Measurements from ENCODE around the gene GALNT2.

The GALNT2 gene

GRCh38 chr1:230280054-230280795 is 213.2 kb downstream of the GALNT2 start:
- H3K27ac ChIP-seq (ENCODE audit: low read depth, low read length), result no peak overlapping the region
- no peaks in the 10 kb centered on the region for H3K79me2 ChIP-seq (ENCODE audit: control insufficient read depth, insufficient read depth, low read length, unreplicated experiment)
- H3K27me3 ChIP-seq (ENCODE audit: insufficient read depth, low read length), result no peaks in the 10 kb centered on the region
- H3K4me3 ChIP-seq (ENCODE audit: low read depth, low read length), result no peak overlapping the region
- no peak overlapping the region for H2AFZ ChIP-seq (ENCODE audit: low read length, unreplicated experiment)
- no peaks in the 10 kb centered on the region for H3K4me1 ChIP-seq (ENCODE audit: control insufficient read depth, insufficient read depth, low read length, unreplicated experiment)
- H3K36me3 ChIP-seq (ENCODE audit: insufficient read depth, low read length), result peaks cover 7% of the 10 kb centered on the region

DNA sequence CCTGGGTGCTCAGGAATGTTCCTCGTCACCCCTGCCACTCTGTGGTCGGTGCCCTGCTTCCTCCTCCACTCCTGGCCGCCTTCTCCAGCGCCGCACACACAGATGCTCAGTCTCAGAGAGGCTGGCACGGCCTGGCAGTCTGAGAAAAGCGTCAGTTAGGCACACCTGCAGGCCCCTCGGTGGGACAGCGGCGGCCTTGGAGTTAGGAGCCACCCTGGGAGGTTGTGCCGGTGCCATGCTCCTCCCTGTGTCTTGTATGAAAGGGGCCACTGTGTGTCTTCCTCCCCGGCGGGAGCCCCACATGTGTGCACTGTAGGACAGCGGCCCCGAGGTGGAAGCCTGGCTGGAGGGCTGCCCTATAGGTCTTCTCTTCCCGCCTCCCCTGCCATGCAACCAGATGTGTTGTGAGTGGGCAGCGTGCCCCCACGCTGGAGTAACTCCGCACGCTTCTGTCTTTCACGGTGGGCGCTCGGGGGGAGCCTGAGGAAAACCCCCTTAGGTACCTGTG is 213.9 kb downstream of the GALNT2 start:
- peaks cover 4% of the 10 kb centered on the region for H3K36me3 ChIP-seq (ENCODE audit: insufficient read depth, low read length)
- no peak overlapping the region for H2AFZ ChIP-seq (ENCODE audit: low read length, unreplicated experiment)
- no peaks in the 10 kb centered on the region for H3K79me2 ChIP-seq (ENCODE audit: control insufficient read depth, insufficient read depth, low read length, unreplicated experiment)
- no peak overlapping the region for H3K4me3 ChIP-seq (ENCODE audit: low read depth, low read length)
- no peaks in the 10 kb centered on the region for H3K4me1 ChIP-seq (ENCODE audit: control insufficient read depth, insufficient read depth, low read length, unreplicated experiment)
- H3K27me3 ChIP-seq (ENCODE audit: insufficient read depth, low read length), result no peaks in the 10 kb centered on the region
- H3K27ac ChIP-seq (ENCODE audit: low read depth, low read length), result no peak overlapping the region

DNA sequence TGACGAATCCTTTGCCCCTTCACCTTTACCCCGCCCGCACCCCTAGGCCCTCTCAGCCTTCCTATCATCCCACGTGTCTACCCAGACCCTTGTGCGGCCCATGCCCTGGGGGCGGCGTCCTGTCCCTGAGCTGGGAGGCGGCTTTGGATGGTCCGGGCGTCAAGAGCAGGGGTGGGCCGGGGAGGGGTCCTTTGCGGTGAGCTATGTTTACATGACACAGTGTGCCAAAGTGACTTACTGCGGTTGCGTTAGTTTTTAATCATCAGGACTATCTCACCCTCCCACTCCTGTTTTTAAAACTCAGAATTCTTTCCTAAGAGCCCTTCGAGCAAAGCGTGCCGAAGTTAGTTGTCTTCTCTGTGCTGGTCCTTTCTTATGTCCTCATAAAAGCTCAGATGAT is 214.5 kb downstream of the GALNT2 start:
- Histone ChIP-seq H3K79me2 (ENCODE audit: control insufficient read depth, insufficient read depth, low read length, unreplicated experiment) (no peaks in the 10 kb centered on the region), H2AFZ (ENCODE audit: low read length, unreplicated experiment) (no peak overlapping the region), H3K36me3 (ENCODE audit: insufficient read depth, low read length) (no peaks in the 10 kb centered on the region), H3K4me1 (ENCODE audit: control insufficient read depth, insufficient read depth, low read length, unreplicated experiment) (no peaks in the 10 kb centered on the region), H3K27me3 (ENCODE audit: insufficient read depth, low read length) (no peaks in the 10 kb centered on the region), H3K27ac (ENCODE audit: low read depth, low read length) (no peak overlapping the region), H3K4me3 (ENCODE audit: low read depth, low read length) (no peak overlapping the region)

- H3K27ac ChIP-seq (ENCODE audit: low read depth, low read length), result no peak overlapping the region
Observed at GRCh38 chr1:230282157-230282556, 215.1 kb downstream of the GALNT2 start.

DNA sequence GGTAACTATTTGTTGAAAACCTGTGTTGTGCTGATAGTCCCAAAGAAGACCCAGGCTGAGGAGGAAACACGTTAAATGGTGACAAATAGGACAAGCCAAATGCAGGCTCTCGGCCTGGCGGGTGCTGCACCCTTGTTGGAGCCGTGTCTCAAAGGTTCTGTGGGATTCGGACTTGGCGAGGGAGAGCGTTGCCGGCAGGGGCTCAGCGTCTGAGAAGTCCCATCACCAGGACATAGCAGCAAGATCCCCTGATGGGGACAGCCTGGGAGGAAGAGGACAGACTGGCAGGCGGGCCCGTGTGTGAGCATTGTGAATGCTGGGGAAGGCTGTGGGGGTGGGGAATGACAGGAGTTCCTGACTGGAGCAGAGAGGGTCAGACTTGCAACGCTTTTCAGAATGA is 216.6 kb downstream of the GALNT2 start:
- Histone ChIP-seq H3K4me1 (ENCODE audit: control insufficient read depth, insufficient read depth, low read length, unreplicated experiment) (no peaks in the 10 kb centered on the region), H3K79me2 (ENCODE audit: control insufficient read depth, insufficient read depth, low read length, unreplicated experiment) (no peaks in the 10 kb centered on the region), H3K27me3 (ENCODE audit: insufficient read depth, low read length) (no peaks in the 10 kb centered on the region; the same call in 1 of the 2 replicates), H3K36me3 (ENCODE audit: insufficient read depth, low read length) (no peaks in the 10 kb centered on the region), H3K4me3 (ENCODE audit: low read depth, low read length) (no peak overlapping the region), H2AFZ (ENCODE audit: low read length, unreplicated experiment) (no peak overlapping the region), H3K27ac (ENCODE audit: low read depth, low read length) (no peak overlapping the region)

More at GRCh38 chr1:230282157-230282556, 215.1 kb downstream of the GALNT2 start:
- H2AFZ ChIP-seq (ENCODE audit: low read length, unreplicated experiment), result no peak overlapping the region
- H3K4me3 ChIP-seq (ENCODE audit: low read depth, low read length), result no peak overlapping the region
- no peaks in the 10 kb centered on the region for H3K79me2 ChIP-seq (ENCODE audit: control insufficient read depth, insufficient read depth, low read length, unreplicated experiment)
- no peaks in the 10 kb centered on the region for H3K36me3 ChIP-seq (ENCODE audit: insufficient read depth, low read length)
- no peaks in the 10 kb centered on the region for H3K27me3 ChIP-seq (ENCODE audit: insufficient read depth, low read length)
- H3K4me1 ChIP-seq (ENCODE audit: control insufficient read depth, insufficient read depth, low read length, unreplicated experiment), result no peaks in the 10 kb centered on the region

GRCh38 chr1:230284891-230285290 is 217.9 kb downstream of the GALNT2 start:
- Histone ChIP-seq H3K4me3 (ENCODE audit: low read depth, low read length) (no peak overlapping the region), H3K27ac (ENCODE audit: low read depth, low read length) (no peak overlapping the region), H3K4me1 (ENCODE audit: control insufficient read depth, insufficient read depth, low read length, unreplicated experiment) (no peaks in the 10 kb centered on the region), H3K27me3 (ENCODE audit: insufficient read depth, low read length) (no peaks in the 10 kb centered on the region; the same call in 1 of the 2 replicates), H2AFZ (ENCODE audit: low read length, unreplicated experiment) (no peak overlapping the region), H3K36me3 (ENCODE audit: insufficient read depth, low read length) (no peaks in the 10 kb centered on the region), H3K79me2 (ENCODE audit: control insufficient read depth, insufficient read depth, low read length, unreplicated experiment) (no peaks in the 10 kb centered on the region)

DNA sequence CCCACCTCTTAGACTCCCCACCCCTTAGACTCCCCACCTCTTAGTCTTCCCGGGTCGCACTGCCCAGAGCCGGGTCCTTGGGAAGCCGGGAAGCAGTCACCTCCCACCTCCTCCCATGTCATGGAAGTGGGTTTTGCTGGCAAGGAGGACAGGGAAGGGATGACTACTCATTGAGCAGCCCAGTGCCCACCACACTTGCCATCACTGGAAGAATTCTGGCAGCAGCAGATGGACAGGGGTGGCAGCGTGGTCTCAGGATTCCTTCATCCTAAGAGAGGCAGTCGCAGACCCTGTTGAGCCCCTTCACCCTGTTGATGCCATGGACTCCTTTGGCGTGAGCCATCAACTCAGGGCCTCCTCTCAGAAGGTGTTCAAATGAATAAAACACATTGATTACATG is 218.3 kb downstream of the GALNT2 start:
- no peak overlapping the region for H3K4me3 ChIP-seq (ENCODE audit: low read depth, low read length)
- no peaks in the 10 kb centered on the region for H3K36me3 ChIP-seq (ENCODE audit: insufficient read depth, low read length)
- no peaks in the 10 kb centered on the region; the same call in 1 of the 2 replicates for H3K27me3 ChIP-seq (ENCODE audit: insufficient read depth, low read length)
- H3K27ac ChIP-seq (ENCODE audit: low read depth, low read length), result no peak overlapping the region
- no peak overlapping the region for H2AFZ ChIP-seq (ENCODE audit: low read length, unreplicated experiment)
- H3K79me2 ChIP-seq (ENCODE audit: control insufficient read depth, insufficient read depth, low read length, unreplicated experiment), result no peaks in the 10 kb centered on the region
- no peaks in the 10 kb centered on the region for H3K4me1 ChIP-seq (ENCODE audit: control insufficient read depth, insufficient read depth, low read length, unreplicated experiment)

DNA sequence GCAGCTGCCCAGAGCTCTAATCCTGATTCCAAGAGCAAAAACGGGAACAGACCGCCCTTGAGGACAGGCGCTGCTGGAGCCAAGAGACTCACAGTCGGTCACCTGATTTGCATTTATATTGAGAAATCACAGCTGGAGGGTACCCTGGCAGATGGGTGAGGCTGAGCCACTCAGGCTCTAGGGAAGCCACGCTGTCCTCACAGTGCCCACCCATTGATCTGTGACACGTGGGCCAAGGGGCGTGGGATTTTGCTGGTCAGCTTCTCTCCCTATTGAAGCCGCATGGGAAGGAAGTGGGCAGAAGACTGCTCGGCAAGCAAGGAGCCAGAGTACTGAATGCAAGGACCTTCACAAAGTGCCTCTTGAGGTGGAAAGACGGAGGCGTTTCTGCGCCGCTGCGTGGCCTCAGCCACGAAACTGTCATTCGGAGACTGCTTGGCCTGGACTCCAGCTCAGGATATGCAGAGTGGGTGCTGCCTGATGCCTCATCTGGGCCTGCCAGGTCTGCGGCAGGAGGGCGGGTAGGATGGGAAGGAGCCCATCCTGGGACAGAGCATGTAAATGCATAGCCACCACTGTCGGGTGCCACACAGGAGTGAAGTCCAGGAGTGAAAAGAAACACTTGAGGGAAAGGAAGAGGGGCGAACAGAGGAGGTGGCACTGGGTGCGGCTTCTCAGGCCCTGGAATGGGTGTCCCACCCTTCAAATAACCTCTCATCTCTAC is 219.3 kb downstream of the GALNT2 start:
- no peaks in the 10 kb centered on the region for H3K79me2 ChIP-seq (ENCODE audit: control insufficient read depth, insufficient read depth, low read length, unreplicated experiment)
- no peak overlapping the region for H3K4me3 ChIP-seq (ENCODE audit: low read depth, low read length)
- no peaks in the 10 kb centered on the region for H3K36me3 ChIP-seq (ENCODE audit: insufficient read depth, low read length)
- H3K27me3 ChIP-seq (ENCODE audit: insufficient read depth, low read length), result no peaks in the 10 kb centered on the region; the same call in 1 of the 2 replicates
- H3K27ac ChIP-seq (ENCODE audit: low read depth, low read length), result no peak overlapping the region
- H2AFZ ChIP-seq (ENCODE audit: low read length, unreplicated experiment), result no peak overlapping the region
- no peaks in the 10 kb centered on the region for H3K4me1 ChIP-seq (ENCODE audit: control insufficient read depth, insufficient read depth, low read length, unreplicated experiment)

DNA sequence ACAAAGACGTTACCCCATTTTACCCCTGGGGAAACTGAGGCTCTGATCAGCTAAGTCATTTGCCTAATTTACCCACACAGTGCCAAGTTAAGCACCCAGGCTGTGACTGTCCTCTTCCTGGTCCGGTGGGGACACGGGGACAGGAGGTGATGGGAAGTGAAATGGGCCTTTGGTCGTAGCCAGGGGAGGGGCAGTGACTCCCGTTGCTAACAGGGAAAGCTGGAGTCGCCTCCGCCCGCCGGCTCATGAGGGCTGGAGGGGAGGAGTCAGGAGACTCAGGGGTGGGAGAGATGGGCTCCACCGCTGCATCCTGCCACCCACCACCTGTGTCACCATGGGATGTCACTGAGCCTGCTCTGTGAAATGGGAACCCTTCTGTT is 219.8 kb downstream of the GALNT2 start:
- H3K79me2 ChIP-seq (ENCODE audit: control insufficient read depth, insufficient read depth, low read length, unreplicated experiment), result no peaks in the 10 kb centered on the region
- no peaks in the 10 kb centered on the region for H3K36me3 ChIP-seq (ENCODE audit: insufficient read depth, low read length)
- H2AFZ ChIP-seq (ENCODE audit: low read length, unreplicated experiment), result no peak overlapping the region
- no peaks in the 10 kb centered on the region; the same call in 1 of the 2 replicates for H3K27me3 ChIP-seq (ENCODE audit: insufficient read depth, low read length)
- H3K27ac ChIP-seq (ENCODE audit: low read depth, low read length), result no peak overlapping the region
- H3K4me1 ChIP-seq (ENCODE audit: control insufficient read depth, insufficient read depth, low read length, unreplicated experiment), result no peaks in the 10 kb centered on the region
- no peak overlapping the region for H3K4me3 ChIP-seq (ENCODE audit: low read depth, low read length)

- Histone ChIP-seq H2AFZ (ENCODE audit: low read length, unreplicated experiment) (no peak overlapping the region), H3K4me3 (ENCODE audit: low read depth, low read length) (no peak overlapping the region), H3K27ac (ENCODE audit: low read depth, low read length) (no peak overlapping the region), H3K27me3 (ENCODE audit: insufficient read depth, low read length) (peaks cover 4% of the 10 kb centered on the region; the same call in 1 of the 2 replicates), H3K79me2 (ENCODE audit: control insufficient read depth, insufficient read depth, low read length, unreplicated experiment) (no peaks in the 10 kb centered on the region), H3K36me3 (ENCODE audit: insufficient read depth, low read length) (no peaks in the 10 kb centered on the region), H3K4me1 (ENCODE audit: control insufficient read depth, insufficient read depth, low read length, unreplicated experiment) (no peaks in the 10 kb centered on the region)
Observed at GRCh38 chr1:230287674-230288315, 220.8 kb downstream of the GALNT2 start.
